ENCODE results near the gene C11orf21. TPM values are rescaled to one million over a fixed set of nuclear protein-coding genes. Genes with fewer than 3 reads are reported as not detected.
"Not testable (repeated sequence)": the region's sequence is repeated elsewhere in the genome, so short reads cannot be mapped to it uniquely, and the experiment has no call there.

Gene C11orf21
- total RNA-seq, 1 donor from 2014 or later, result not detected

GRCh38 chr11:2345050-2345449 is 43.3 kb upstream of the C11orf21 start:
- no peak for TF ChIP-seq CTCF (IDR thresholded peaks at IDR 0.05)
- intact Hi-C loops (cut with DNase I), result no loop called here
- H3K36me3 ChIP-seq, result peaks cover 0 to 2% of the 10 kb centered on the region in 2 donors
- H3K27me3 ChIP-seq, result no peaks in the 10 kb centered on the region
- peaks cover 0 to 10% of the 10 kb centered on the region in 2 donors for H3K9me3 ChIP-seq
- H3K4me1 ChIP-seq, result no peaks in the 10 kb centered on the region
- no peak overlapping the region for H3K27ac ChIP-seq
- peak in 1 of 2 donors; percentile 31 for DNase-seq (ENCODE audit: low spot score in 2 of 2)
- no peak overlapping the region for H3K4me3 ChIP-seq

GRCh38 chr11:2343502-2343901 is 41.8 kb upstream of the C11orf21 start:
- Histone ChIP-seq H3K4me3 (no peak overlapping the region), H3K27ac (no peak overlapping the region), H3K9me3 (no peaks in the 10 kb centered on the region), H3K36me3 (no peaks in the 10 kb centered on the region), H3K4me1 (no peaks in the 10 kb centered on the region), H3K27me3 (no peaks in the 10 kb centered on the region)
- no peak for DNase-seq (ENCODE audit: low spot score in 2 of 2)
- intact Hi-C loops (cut with DNase I), result no loop called here
- TF ChIP-seq CTCF (IDR thresholded peaks at IDR 0.05), result no peak

- intact Hi-C loops (cut with DNase I), result no loop called here
- Histone ChIP-seq H3K4me1 (no peaks in the 10 kb centered on the region), H3K4me3 (no peak overlapping the region), H3K9me3 (no peaks in the 10 kb centered on the region), H3K36me3 (no peaks in the 10 kb centered on the region), H3K27me3 (no peaks in the 10 kb centered on the region), H3K27ac (no peak overlapping the region)
- no peak for TF ChIP-seq CTCF (IDR thresholded peaks at IDR 0.05)
- no peak for DNase-seq (ENCODE audit: low spot score in 2 of 2)
These were observed 41.3 kb upstream of the C11orf21 start for GRCh38 chr11:2342981-2343380.

GRCh38 chr11:2342557-2342956 is 40.8 kb upstream of the C11orf21 start:
- no peaks in the 10 kb centered on the region for H3K27me3 ChIP-seq
- H3K27ac ChIP-seq, result no peak overlapping the region
- no peaks in the 10 kb centered on the region for H3K9me3 ChIP-seq
- no peaks in the 10 kb centered on the region for H3K4me1 ChIP-seq
- no peak for TF ChIP-seq CTCF (IDR thresholded peaks at IDR 0.05)
- intact Hi-C loops (cut with DNase I), result no loop called here
- H3K4me3 ChIP-seq, result no peak overlapping the region
- H3K36me3 ChIP-seq, result no peaks in the 10 kb centered on the region
- no peak for DNase-seq (ENCODE audit: low spot score in 2 of 2)

- H3K9me3 ChIP-seq; H3K36me3 ChIP-seq; H3K27ac ChIP-seq; H3K27me3 ChIP-seq; H3K4me1 ChIP-seq; H3K4me3 ChIP-seq; intact Hi-C loops (cut with DNase I): not testable (repeated sequence)
- peak in 1 of 2 donors; percentile 27 for DNase-seq (ENCODE audit: low spot score in 2 of 2)
These were observed 37.0 kb upstream of the C11orf21 start for GRCh38 chr11:2338760-2339159.

- intact Hi-C loops (cut with DNase I); DNase-seq (ENCODE audit: low spot score in 2 of 2); H3K4me1 ChIP-seq; H3K4me3 ChIP-seq; H3K36me3 ChIP-seq; H3K9me3 ChIP-seq; H3K27me3 ChIP-seq; H3K27ac ChIP-seq: not testable (repeated sequence)
These were observed 33.6 kb upstream of the C11orf21 start for GRCh38 chr11:2335286-2335685.

GRCh38 chr11:2333486-2334205 is 31.9 kb upstream of the C11orf21 start:
- H3K4me3 ChIP-seq; H3K4me1 ChIP-seq; H3K9me3 ChIP-seq; H3K27me3 ChIP-seq; H3K27ac ChIP-seq; intact Hi-C loops (cut with DNase I); H3K36me3 ChIP-seq: not testable (repeated sequence)
- DNase-seq (ENCODE audit: low spot score in 2 of 2), result peak in 1 of 2 donors; percentile 12

- H3K27ac ChIP-seq; H3K4me3 ChIP-seq; H3K36me3 ChIP-seq; H3K9me3 ChIP-seq; DNase-seq (ENCODE audit: low spot score in 2 of 2); H3K27me3 ChIP-seq; intact Hi-C loops (cut with DNase I); H3K4me1 ChIP-seq: not testable (repeated sequence)
These were observed 30.9 kb upstream of the C11orf21 start for GRCh38 chr11:2332569-2332968.
